H9 (cell line): ENCODE results near the gene GSX1. TPM values are rescaled to one million over a fixed set of nuclear protein-coding genes. Genes with fewer than 3 reads are reported as not detected.

Source experiments
- DNase-seq: peaks from one replicate; pipeline ENCODE4 v3.0.0-alpha.2; 2017
- H2AFZ ChIP-seq: one replicate; pipeline ENCODE4 v1.6.1; 2013; ENCODE audit warnings: mild to moderate bottlenecking, low read length, control low read depth, moderate library complexity
- H2AK5ac ChIP-seq: 2 replicates; pipeline ENCODE4 v1.6.1; 2013; ENCODE audit warnings: low read length, control low read depth, mixed read lengths; ENCODE audit not compliant: insufficient read length
- H2BK120ac ChIP-seq: one replicate; pipeline ENCODE4 v1.6.1; 2013; ENCODE audit warnings: low read depth, mild to moderate bottlenecking, low read length, control low read depth, inconsistent platforms; ENCODE audit not compliant: poor library complexity, severe bottlenecking
- H2BK12ac ChIP-seq: 2 replicates; pipeline ENCODE4 v1.6.1; 2013; ENCODE audit warnings: low read length, control low read depth, mixed read lengths, low read depth; ENCODE audit not compliant: insufficient read length
- H2BK15ac ChIP-seq: 2 replicates; pipeline ENCODE4 v1.6.1; 2013; ENCODE audit warnings: low read depth, low read length, control low read depth
- H2BK20ac ChIP-seq: one replicate; pipeline ENCODE4 v1.6.1; 2013; ENCODE audit warnings: low read depth, mild to moderate bottlenecking, low read length, control low read depth, inconsistent platforms; ENCODE audit not compliant: poor library complexity, severe bottlenecking
- H2BK5ac ChIP-seq: 2 replicates; pipeline ENCODE4 v1.6.1; 2013; ENCODE audit warnings: low read length, control low read depth, mixed read lengths; ENCODE audit not compliant: insufficient read length
- H3K14ac ChIP-seq: 2 replicates; pipeline ENCODE4 v1.6.1; 2013; ENCODE audit warnings: low read length, control low read depth; ENCODE audit not compliant: insufficient read depth
- H3K18ac ChIP-seq: 2 replicates; pipeline ENCODE4 v1.6.1; 2013; ENCODE audit warnings: low read depth, mild to moderate bottlenecking, mixed read lengths, low read length, control low read depth; ENCODE audit not compliant: insufficient read length
- H3K23ac ChIP-seq: 2 replicates; pipeline ENCODE4 v1.6.1; 2013; ENCODE audit warnings: low read length, control low read depth, mixed read lengths, low read depth; ENCODE audit not compliant: insufficient read length
- H3K23me2 ChIP-seq: 2 replicates; pipeline ENCODE4 v1.6.1; 2013; ENCODE audit warnings: low read depth, mild to moderate bottlenecking, mixed read lengths, low read length, control low read depth; ENCODE audit not compliant: insufficient read length, poor library complexity, severe bottlenecking
- H3K27ac ChIP-seq: 2 replicates; pipeline ENCODE4 v1.5.1; 2013; ENCODE audit warnings: low read length, control low read depth, mixed read lengths, low read depth; ENCODE audit not compliant: insufficient read length
- H3K27me3 ChIP-seq: 2 replicates; pipeline ENCODE4 v1.6.1; 2013; ENCODE audit warnings: low read length, control low read depth, inconsistent platforms; ENCODE audit not compliant: insufficient read depth
- H3K4ac ChIP-seq: 2 replicates; pipeline ENCODE4 v1.6.1; 2013; ENCODE audit warnings: low read depth, mild to moderate bottlenecking, control low read depth, inconsistent platforms, low read length, moderate library complexity
- H3K4me1 ChIP-seq: 2 replicates; pipeline ENCODE4 v1.6.1; 2013; ENCODE audit warnings: low read length, control low read depth, inconsistent platforms; ENCODE audit not compliant: insufficient read depth
- H3K4me2 ChIP-seq: 2 replicates; pipeline ENCODE4 v1.6.1; 2013; ENCODE audit warnings: low read length, control low read depth, mixed read lengths; ENCODE audit not compliant: insufficient read length, insufficient read depth
- H3K56ac ChIP-seq: 2 replicates; pipeline ENCODE4 v1.6.1; 2013; ENCODE audit warnings: low read depth, mild to moderate bottlenecking, mixed read lengths, low read length, control low read depth; ENCODE audit not compliant: insufficient read length
- H3K79me1 ChIP-seq: 2 replicates; pipeline ENCODE4 v1.6.1; 2013; ENCODE audit warnings: low read depth, mild to moderate bottlenecking, moderate library complexity, low read length, control low read depth, inconsistent platforms; ENCODE audit not compliant: insufficient read depth, poor library complexity, severe bottlenecking
- H3K79me2 ChIP-seq: 2 replicates; pipeline ENCODE4 v1.6.1; 2013; ENCODE audit warnings: low read length, control low read depth, inconsistent platforms; ENCODE audit not compliant: insufficient read depth
- H3K9ac ChIP-seq: 2 replicates; pipeline ENCODE4 v1.6.1; 2013; ENCODE audit warnings: low read length, control low read depth, mixed read lengths; ENCODE audit not compliant: insufficient read length; ENCODE audit errors: extremely low read depth
- H3K9me3 ChIP-seq: one replicate; pipeline ENCODE4 v1.6.1; 2013; ENCODE audit warnings: low read depth, low read length, inconsistent platforms; ENCODE audit not compliant: control insufficient read depth
- H3T11ph ChIP-seq: one replicate; pipeline ENCODE4 v1.6.1; 2013; ENCODE audit warnings: mild to moderate bottlenecking, low read length, control low read depth, inconsistent platforms
- H4K20me1 ChIP-seq: one replicate; pipeline ENCODE4 v1.6.1; 2013; ENCODE audit not compliant: control insufficient read depth, insufficient read length, insufficient read depth
- H4K5ac ChIP-seq: 2 replicates; pipeline ENCODE4 v1.6.1; 2013; ENCODE audit warnings: low read depth, mild to moderate bottlenecking, mixed read lengths, low read length, control low read depth; ENCODE audit not compliant: insufficient read length
- H4K8ac ChIP-seq: replicated peaks from 2 replicates; pipeline ENCODE4 v1.6.1; 2013; ENCODE audit warnings: low read length, control low read depth, mixed read lengths, low read depth; ENCODE audit not compliant: insufficient read length
- H4K91ac ChIP-seq: 2 replicates; pipeline ENCODE4 v1.6.1; 2013; ENCODE audit warnings: low read depth, mild to moderate bottlenecking, moderate library complexity, mixed read lengths, low read length, control low read depth; ENCODE audit not compliant: insufficient read length
- H3K27ac Mint-ChIP-seq, 3 experiments: 2 replicates in 2 of 3; 3 replicates in 1 of 3; pipeline ENCODE4 v1.8.0; 2020 to 2021; ENCODE audit warnings: mixed read lengths in 3 of 3, mild to moderate bottlenecking in 1 of 3, moderate library complexity in 1 of 3
- H3K27me3 Mint-ChIP-seq: 2 replicates; pipeline ENCODE4 v1.8.0; 2021; ENCODE audit warnings: low read depth, mild to moderate bottlenecking, moderate library complexity, mixed read lengths
- H3K36me3 Mint-ChIP-seq, 3 experiments: 2 replicates in 2 of 3; 3 replicates in 1 of 3; pipeline ENCODE4 v1.8.0; 2020 to 2021; ENCODE audit warnings: low read depth in 3 of 3, mixed read lengths in 3 of 3; ENCODE audit not compliant: insufficient read depth in 1 of 3
- H3K4me1 Mint-ChIP-seq, 2 experiments: 2 replicates each; pipeline ENCODE4 v1.8.0; 2020; ENCODE audit warnings: mixed read lengths in 2 of 2
- H3K4me3 Mint-ChIP-seq, 2 experiments: 2 replicates in 1 of 2; 3 replicates in 1 of 2; pipeline ENCODE4 v1.8.0; 2020 to 2021; ENCODE audit warnings: mild to moderate bottlenecking in 2 of 2, mixed read lengths in 2 of 2, moderate library complexity in 1 of 2
- H3K9me3 Mint-ChIP-seq, 2 experiments: 2 replicates in 1 of 2; 3 replicates in 1 of 2; pipeline ENCODE4 v1.8.0; 2020; ENCODE audit warnings: mild to moderate bottlenecking in 2 of 2, mixed read lengths in 2 of 2, moderate library complexity in 1 of 2
- whole genome bisulfite sequencing: extraction: QIAGEN DNeasy Blood & Tissue Kit; methylation state at CpG from one replicate; pipeline ENCODE4 v1.1.7; 2013; ENCODE audit warnings: missing lambda C conversion rate, low lambda C conversion rate, mixed read lengths; ENCODE audit not compliant: insufficient read length; ENCODE audit errors: extremely low coverage; 5-methylcytosine and 5-hydroxymethylcytosine counted together
- total RNA-seq: library from RNA; stranded (reverse); gene quantifications from 2 replicates; pipeline ENCODE4 v1.2.1, GENCODE V29; 2021
- TF ChIP-seq, protein P1 (sequence below): fragments of 200-600 bp; sonication (generic); conservative IDR thresholded peaks from 3 replicates; pipeline ENCODE4 v1.8.0; 2021; ENCODE audit warnings: antibody characterized with exemption, mild to moderate bottlenecking

The GSX1 gene
- total RNA-seq, 1 experiment from 2014 or later = not detected

DNA sequence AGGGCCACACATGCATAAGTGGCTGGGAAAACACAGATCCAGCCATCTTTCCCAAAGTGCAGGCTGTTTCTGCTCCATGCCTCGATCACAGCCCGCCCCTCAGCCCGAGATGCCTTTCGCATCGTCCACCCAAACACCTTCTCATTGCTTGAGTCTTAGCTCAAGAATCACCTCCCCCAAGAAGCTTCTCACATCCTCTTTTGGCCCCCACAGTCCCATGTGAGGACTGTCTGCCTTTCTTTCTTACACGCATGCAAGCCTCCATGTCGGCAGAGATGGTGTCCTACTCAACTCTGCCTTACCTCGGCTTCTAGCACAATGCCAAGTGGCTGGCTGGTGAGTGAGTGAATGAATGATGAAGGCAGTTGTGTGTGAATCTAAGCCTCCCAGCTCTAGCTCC lies 18.1 kb upstream of the GSX1 start:
- no peak for DNase-seq
- TF ChIP-seq, protein P1, sequence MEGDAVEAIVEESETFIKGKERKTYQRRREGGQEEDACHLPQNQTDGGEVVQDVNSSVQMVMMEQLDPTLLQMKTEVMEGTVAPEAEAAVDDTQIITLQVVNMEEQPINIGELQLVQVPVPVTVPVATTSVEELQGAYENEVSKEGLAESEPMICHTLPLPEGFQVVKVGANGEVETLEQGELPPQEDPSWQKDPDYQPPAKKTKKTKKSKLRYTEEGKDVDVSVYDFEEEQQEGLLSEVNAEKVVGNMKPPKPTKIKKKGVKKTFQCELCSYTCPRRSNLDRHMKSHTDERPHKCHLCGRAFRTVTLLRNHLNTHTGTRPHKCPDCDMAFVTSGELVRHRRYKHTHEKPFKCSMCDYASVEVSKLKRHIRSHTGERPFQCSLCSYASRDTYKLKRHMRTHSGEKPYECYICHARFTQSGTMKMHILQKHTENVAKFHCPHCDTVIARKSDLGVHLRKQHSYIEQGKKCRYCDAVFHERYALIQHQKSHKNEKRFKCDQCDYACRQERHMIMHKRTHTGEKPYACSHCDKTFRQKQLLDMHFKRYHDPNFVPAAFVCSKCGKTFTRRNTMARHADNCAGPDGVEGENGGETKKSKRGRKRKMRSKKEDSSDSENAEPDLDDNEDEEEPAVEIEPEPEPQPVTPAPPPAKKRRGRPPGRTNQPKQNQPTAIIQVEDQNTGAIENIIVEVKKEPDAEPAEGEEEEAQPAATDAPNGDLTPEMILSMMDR = no peak
- no peak overlapping the region for H3K4me3 Mint-ChIP-seq
- H3K36me3 Mint-ChIP-seq = no peaks in the 10 kb centered on the region
- H3K23me2 ChIP-seq = no peaks in the 10 kb centered on the region
- no peak overlapping the region; a peak in 1 of 7 replicates for H3K27ac Mint-ChIP-seq
- no peak overlapping the region for H3K23ac ChIP-seq
- H2AK5ac ChIP-seq = no peak overlapping the region
- H3K4ac ChIP-seq = no peak overlapping the region
- no peak overlapping the region for H2BK5ac ChIP-seq
- H3K9me3 Mint-ChIP-seq = no peaks in the 10 kb centered on the region
- no peak overlapping the region for H3K56ac ChIP-seq
- H3K4me1 Mint-ChIP-seq = peaks cover 20 to 26% of the 10 kb centered on the region in 2 experiments
- no peak overlapping the region for H4K5ac ChIP-seq
- H4K8ac ChIP-seq = no peak overlapping the region
- no CpG with 5 or more reads among the region's 8 CpGs for whole genome bisulfite sequencing
- H3K79me2 ChIP-seq = no peaks in the 10 kb centered on the region
- no peak overlapping the region for H3K14ac ChIP-seq
- H3K4me1 ChIP-seq = no peaks in the 10 kb centered on the region
- H3K9me3 ChIP-seq = no peaks in the 10 kb centered on the region
- H3K27ac ChIP-seq = no peak overlapping the region
- H2BK120ac ChIP-seq = no peak overlapping the region
- H2BK12ac ChIP-seq = no peak overlapping the region
- H3K4me2 ChIP-seq = no peak overlapping the region
- H3K79me1 ChIP-seq = no peaks in the 10 kb centered on the region
- H2AFZ ChIP-seq = no peak overlapping the region
- H3K18ac ChIP-seq = no peak overlapping the region
- H4K91ac ChIP-seq = no peak overlapping the region
- no peak overlapping the region for H3K9ac ChIP-seq
- no peak overlapping the region for H3T11ph ChIP-seq
- peaks cover 97% of the 10 kb centered on the region for H3K27me3 Mint-ChIP-seq
- no peaks in the 10 kb centered on the region; the same call in 1 of the 2 replicates for H3K27me3 ChIP-seq
- H4K20me1 ChIP-seq = no peaks in the 10 kb centered on the region
- H2BK20ac ChIP-seq = no peak overlapping the region
- no peak overlapping the region for H2BK15ac ChIP-seq
